Retinal pigment epithelial cell (primary cell): ENCODE measurements around the gene EXOC1.

Experiments
- DNase-seq: peaks from one replicate; pipeline ENCODE4 v3.0.0-alpha.2; 2010; ENCODE audit warnings: low read depth
- H3K4me3 ChIP-seq: 2 replicates; pipeline ENCODE4 v1.5.1; 2011; ENCODE audit warnings: mild to moderate bottlenecking, low read length, control low read depth, moderate library complexity
- TF ChIP-seq, protein P1 (sequence below): conservative IDR thresholded peaks from 2 replicates; pipeline ENCODE4 v1.5.1; 2011; ENCODE audit warnings: low read depth, low read length, control low read depth, inconsistent platforms

The EXOC1 gene

DNA sequence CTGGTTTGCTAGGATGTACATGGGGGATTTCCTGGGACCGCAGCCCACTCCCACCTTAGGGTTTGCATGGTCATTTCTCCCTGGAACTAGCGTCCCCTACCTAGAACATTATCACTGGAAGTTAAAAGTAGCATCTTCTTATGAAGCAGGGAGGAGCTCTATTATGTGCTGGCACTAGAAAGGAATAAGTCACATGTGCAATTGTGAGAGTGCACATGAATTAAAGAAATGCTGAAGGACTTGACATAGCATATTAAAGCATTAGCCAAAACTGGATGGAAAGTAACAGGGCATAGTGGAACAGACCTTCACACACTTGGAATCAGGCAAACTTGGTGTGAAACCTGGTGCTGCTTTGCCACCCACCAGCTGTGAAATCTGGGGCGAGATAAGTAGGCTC lies 31.1 kb upstream of the EXOC1 start:
- no peak for DNase-seq
- no peak overlapping the region for H3K4me3 ChIP-seq
- TF ChIP-seq, protein P1, sequence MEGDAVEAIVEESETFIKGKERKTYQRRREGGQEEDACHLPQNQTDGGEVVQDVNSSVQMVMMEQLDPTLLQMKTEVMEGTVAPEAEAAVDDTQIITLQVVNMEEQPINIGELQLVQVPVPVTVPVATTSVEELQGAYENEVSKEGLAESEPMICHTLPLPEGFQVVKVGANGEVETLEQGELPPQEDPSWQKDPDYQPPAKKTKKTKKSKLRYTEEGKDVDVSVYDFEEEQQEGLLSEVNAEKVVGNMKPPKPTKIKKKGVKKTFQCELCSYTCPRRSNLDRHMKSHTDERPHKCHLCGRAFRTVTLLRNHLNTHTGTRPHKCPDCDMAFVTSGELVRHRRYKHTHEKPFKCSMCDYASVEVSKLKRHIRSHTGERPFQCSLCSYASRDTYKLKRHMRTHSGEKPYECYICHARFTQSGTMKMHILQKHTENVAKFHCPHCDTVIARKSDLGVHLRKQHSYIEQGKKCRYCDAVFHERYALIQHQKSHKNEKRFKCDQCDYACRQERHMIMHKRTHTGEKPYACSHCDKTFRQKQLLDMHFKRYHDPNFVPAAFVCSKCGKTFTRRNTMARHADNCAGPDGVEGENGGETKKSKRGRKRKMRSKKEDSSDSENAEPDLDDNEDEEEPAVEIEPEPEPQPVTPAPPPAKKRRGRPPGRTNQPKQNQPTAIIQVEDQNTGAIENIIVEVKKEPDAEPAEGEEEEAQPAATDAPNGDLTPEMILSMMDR, result no peak

DNA sequence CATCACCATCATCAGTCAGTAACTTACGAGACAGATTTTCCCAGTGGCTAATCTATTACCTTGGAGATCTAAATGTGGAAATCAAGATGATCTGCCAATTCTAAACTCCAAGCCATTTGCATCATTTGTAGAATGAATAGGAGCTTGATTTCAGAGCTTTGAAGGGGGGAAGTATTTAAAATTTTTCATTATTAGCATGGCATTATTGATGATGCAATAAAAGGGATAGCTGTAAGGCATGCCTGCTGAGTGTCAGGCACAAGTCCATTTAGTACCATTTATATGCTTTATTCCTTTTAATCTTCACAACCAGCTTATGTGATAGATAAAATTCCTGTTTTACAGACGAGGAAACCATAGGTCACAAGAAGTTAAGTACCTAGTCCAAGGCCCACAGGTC lies 28.6 kb upstream of the EXOC1 start:
- no peak overlapping the region for H3K4me3 ChIP-seq
- TF ChIP-seq, protein P1, result no peak
- no peak for DNase-seq

DNA sequence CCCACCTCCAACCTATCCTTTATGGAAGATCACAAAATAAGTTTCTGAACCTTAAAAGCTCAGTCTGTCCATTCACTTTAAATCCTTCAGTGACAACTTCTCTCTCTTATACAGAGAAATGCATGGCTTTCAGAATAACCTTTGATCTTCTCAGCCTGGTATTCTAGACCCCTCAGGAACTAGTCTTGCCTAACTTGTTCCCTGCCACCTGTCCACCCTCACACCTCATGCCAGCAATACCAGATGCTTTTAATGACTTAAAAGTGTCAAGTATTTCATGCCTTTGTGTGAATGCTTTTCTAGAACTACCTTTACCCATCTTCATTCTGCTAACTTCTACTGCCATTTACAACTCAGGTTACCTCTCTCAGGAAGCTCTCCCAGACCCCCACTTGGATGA lies 26.5 kb upstream of the EXOC1 start:
- TF ChIP-seq, protein P1, result no peak
- no peak overlapping the region for H3K4me3 ChIP-seq
- DNase-seq, result no peak

DNA sequence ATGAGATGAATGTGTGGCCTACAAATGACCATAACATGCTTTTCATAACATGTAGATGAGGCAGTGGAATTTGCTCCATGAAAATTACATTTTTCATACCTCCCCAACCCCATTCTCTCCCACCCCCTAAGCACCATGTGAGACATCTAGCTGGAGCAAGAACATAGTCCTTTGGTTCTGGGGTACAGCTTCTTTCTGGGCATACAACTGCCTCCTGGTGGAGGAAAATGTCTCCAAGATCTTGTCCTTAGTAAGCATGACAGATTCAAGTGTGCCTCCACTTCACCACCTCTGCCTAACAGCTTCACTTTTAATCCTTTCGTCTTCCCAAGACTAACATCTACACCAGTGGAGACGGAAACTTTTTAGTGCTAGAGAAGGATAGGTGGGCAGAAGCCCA lies 25.9 kb upstream of the EXOC1 start:
- TF ChIP-seq, protein P1, result no peak
- no peak overlapping the region for H3K4me3 ChIP-seq
- DNase-seq, result no peak

DNA sequence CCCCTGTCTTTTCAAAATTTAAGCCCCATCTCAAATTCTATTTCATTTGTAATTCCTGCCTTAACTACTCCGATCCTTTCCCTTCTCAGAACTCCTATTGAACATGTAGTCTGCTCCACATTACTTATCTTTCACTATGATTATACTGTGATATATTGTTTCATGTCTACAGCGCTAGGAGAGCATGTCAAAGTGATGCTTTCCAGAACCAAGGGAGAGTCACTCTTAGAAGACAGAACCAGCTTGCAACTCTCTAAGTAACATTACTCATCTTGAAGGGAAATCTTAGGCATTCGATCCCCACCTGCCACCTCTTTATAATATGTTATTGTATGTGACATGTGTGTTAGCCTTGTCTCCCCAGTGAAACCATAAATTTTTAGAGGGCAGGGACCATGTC lies 23.4 kb upstream of the EXOC1 start:
- no peak for DNase-seq
- no peak overlapping the region for H3K4me3 ChIP-seq
- TF ChIP-seq, protein P1, result no peak

DNA sequence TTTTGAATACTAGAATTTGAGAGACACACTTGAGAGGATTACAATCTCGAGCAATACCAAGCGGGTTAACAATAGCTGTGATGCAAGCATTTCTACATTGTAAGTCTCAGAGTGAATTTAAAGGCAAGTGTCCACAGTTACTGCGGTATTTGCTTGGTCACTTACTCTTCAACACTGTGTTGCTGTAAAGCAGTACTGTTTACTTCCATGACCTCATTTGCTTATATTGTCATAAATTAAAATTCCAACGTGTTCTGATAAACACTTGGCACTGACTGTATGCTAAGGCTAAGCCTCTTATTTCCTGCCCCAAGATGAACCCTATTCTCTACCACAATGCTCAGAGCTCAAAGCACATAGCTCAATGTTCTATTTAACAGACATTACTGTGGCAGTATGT lies 22.7 kb upstream of the EXOC1 start:
- peak; percentile 38 for DNase-seq
- TF ChIP-seq, protein P1, result no peak

DNA sequence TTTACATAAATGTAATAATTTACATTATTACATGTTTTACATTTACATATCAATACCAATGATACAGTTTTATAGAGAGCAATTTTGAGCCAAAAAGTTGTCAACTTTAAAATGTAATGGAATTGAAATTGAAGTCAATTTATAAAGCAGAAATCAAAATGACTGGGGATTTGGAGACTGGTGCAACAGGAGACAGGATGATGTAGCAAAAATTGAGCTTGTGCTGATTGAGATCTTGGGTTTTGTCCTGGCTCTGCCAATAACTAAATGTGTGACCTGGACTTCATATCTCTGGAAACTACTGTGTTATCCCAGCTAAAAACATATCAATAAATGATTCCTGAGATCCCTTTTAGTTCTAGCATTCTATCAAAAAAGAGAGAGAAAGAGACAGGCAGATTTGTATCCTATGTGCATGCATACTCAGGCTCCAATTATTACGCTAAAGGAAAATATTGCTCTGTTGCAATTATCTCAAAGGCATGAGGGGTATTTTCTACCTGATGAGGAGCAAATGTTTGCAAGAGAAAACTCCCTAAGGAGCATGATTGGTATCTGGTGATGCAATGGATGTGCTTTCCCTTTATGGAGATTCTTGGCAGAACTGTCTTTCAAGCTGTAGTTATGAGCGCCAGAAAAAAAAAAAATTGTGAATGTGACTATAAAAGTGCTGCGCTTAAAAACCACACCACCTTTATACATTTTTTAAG lies 19.2 kb upstream of the EXOC1 start:
- no peak overlapping the region for H3K4me3 ChIP-seq
- TF ChIP-seq, protein P1, result no peak
- DNase-seq, result no peak

More for the DNA sequence above, 22.7 kb upstream of the EXOC1 start:
- H3K4me3 ChIP-seq, result no peak overlapping the region
